SK-N-MC (cell line): Measurements from ENCODE around the gene UBE2C.

Experiments used
- DNase-seq: peaks from one replicate; pipeline ENCODE4 v3.0.0-alpha.2; 2011; ENCODE audit warnings: low read depth, low spot score
- H3K27ac ChIP-seq: fragments of 200-600 bp; sonication (generic); 2 replicates; pipeline ENCODE4 v1.5.1; 2016; ENCODE audit warnings: mixed run types
- H3K36me3 ChIP-seq: fragments of 200-600 bp; sonication (generic); 2 replicates; pipeline ENCODE4 v1.6.1; 2017; ENCODE audit warnings: antibody characterized with exemption, low read length, mixed read lengths; ENCODE audit not compliant: insufficient read depth
- H3K4me3 ChIP-seq: fragments of 200-600 bp; sonication (generic); 2 replicates; pipeline ENCODE4 v1.5.1; 2016
- H3K9ac ChIP-seq: fragments of 200-600 bp; sonication (generic); 2 replicates; pipeline ENCODE4 v1.8.0; 2017; ENCODE audit warnings: mixed run types, mixed read lengths; ENCODE audit not compliant: insufficient read length
- H3K9me3 ChIP-seq: fragments of 200-600 bp; sonication (generic); 2 replicates; pipeline ENCODE4 v1.6.1; 2017; ENCODE audit warnings: low read depth, mild to moderate bottlenecking, antibody characterized with exemption, low read length, moderate library complexity, mixed read lengths
- EZH2 ChIP-seq: fragments of 200-600 bp; sonication (generic); IDR thresholded peaks from one replicate; pipeline ENCODE4 v1.6.1; 2017; ENCODE audit warnings: antibody characterized with exemption
- FOXP2 ChIP-seq: optimal IDR thresholded peaks from 2 replicates; pipeline ENCODE3; 2011; ENCODE audit warnings: mild to moderate bottlenecking, moderate library complexity; ENCODE audit not compliant: insufficient read depth; ENCODE audit errors: extremely low read length, control extremely low read depth
- POLR2AphosphoS5 ChIP-seq: IDR thresholded peaks from 2 replicates; pipeline ENCODE4 v1.6.1; 2012; ENCODE audit warnings: mild to moderate bottlenecking, low read depth, low read length, borderline replicate concordance

UBE2C gene

GRCh38 chr20:45814314-45814713 is 1.9 kb downstream of the UBE2C start:
- no peak for DNase-seq
- Histone ChIP-seq H3K9ac (peak overlapping the region; percentile 62), H3K27ac (no peak overlapping the region), H3K36me3 (peaks cover 66% of the 10 kb centered on the region), H3K9me3 (no peaks in the 10 kb centered on the region), H3K4me3 (peak overlapping the region; percentile 36; the same call in 1 of the 2 replicates)
- TF ChIP-seq FOXP2, result no peak
- TF ChIP-seq EZH2, result no peak
- TF ChIP-seq POLR2AphosphoS5, result no peak

GRCh38 chr20:45816951-45817350 is 4.5 kb downstream of the UBE2C start:
- Histone ChIP-seq H3K4me3 (no peak overlapping the region), H3K36me3 (peaks cover 40% of the 10 kb centered on the region), H3K9ac (no peak overlapping the region), H3K27ac (no peak overlapping the region), H3K9me3 (no peaks in the 10 kb centered on the region)
- TF ChIP-seq POLR2AphosphoS5 (no peak), EZH2 (no peak), FOXP2 (no peak)
- no peak for DNase-seq

GRCh38 chr20:45817376-45818194 is 5.1 kb downstream of the UBE2C start:
- no peak for TF ChIP-seq FOXP2
- no peak for DNase-seq
- Histone ChIP-seq H3K9ac (no peak overlapping the region), H3K36me3 (peaks cover 39% of the 10 kb centered on the region), H3K4me3 (no peak overlapping the region), H3K27ac (no peak overlapping the region), H3K9me3 (no peaks in the 10 kb centered on the region)

GRCh38 chr20:45818239-45818638 is 5.8 kb downstream of the UBE2C start:
- Histone ChIP-seq H3K36me3 (peaks cover 37% of the 10 kb centered on the region), H3K27ac (peak overlapping the region; percentile 64; the same call in 1 of the 2 replicates), H3K4me3 (no peak overlapping the region), H3K9ac (no peak overlapping the region), H3K9me3 (no peaks in the 10 kb centered on the region)
- TF ChIP-seq POLR2AphosphoS5 (no peak), EZH2 (no peak), FOXP2 (no peak)
- DNase-seq, result no peak

GRCh38 chr20:45819466-45819865 is 7.0 kb downstream of the UBE2C start:
- Histone ChIP-seq H3K36me3 (peaks cover 27% of the 10 kb centered on the region), H3K9ac (no peak overlapping the region), H3K9me3 (no peaks in the 10 kb centered on the region), H3K4me3 (no peak overlapping the region), H3K27ac (no peak overlapping the region)
- no peak for DNase-seq
- TF ChIP-seq POLR2AphosphoS5 (no peak), EZH2 (no peak), FOXP2 (no peak)

GRCh38 chr20:45821947-45822346 is 9.5 kb downstream of the UBE2C start:
- Histone ChIP-seq H3K9me3 (no peaks in the 10 kb centered on the region), H3K4me3 (no peak overlapping the region), H3K9ac (no peak overlapping the region), H3K27ac (no peak overlapping the region), H3K36me3 (peaks cover 2% of the 10 kb centered on the region)
- TF ChIP-seq POLR2AphosphoS5 (no peak), FOXP2 (no peak), EZH2 (no peak)
- DNase-seq, result no peak

- H3K36me3 ChIP-seq, result no peaks in the 10 kb centered on the region
- H3K27ac ChIP-seq, result no peak overlapping the region
- peak overlapping the region; percentile 25 for H3K4me3 ChIP-seq
- H3K9me3 ChIP-seq, result no peaks in the 10 kb centered on the region
- H3K9ac ChIP-seq, result no peak overlapping the region
- TF ChIP-seq EZH2 (no peak), POLR2AphosphoS5 (no peak), FOXP2 (no peak)
- no peak for DNase-seq
Measured at GRCh38 chr20:45822857-45823256, 10.4 kb downstream of the UBE2C start.

- Histone ChIP-seq H3K36me3 (no peaks in the 10 kb centered on the region), H3K4me3 (no peak overlapping the region), H3K9ac (no peak overlapping the region), H3K9me3 (no peaks in the 10 kb centered on the region), H3K27ac (no peak overlapping the region)
- no peak for DNase-seq
- no peak for TF ChIP-seq FOXP2
- no peak for TF ChIP-seq POLR2AphosphoS5
- TF ChIP-seq EZH2, result no peak
Measured at GRCh38 chr20:45823949-45824835, 11.7 kb downstream of the UBE2C start.
